SK-N-SH (cell line): Measurements from ENCODE around the gene ARHGAP42. TPM values are rescaled to one million over a fixed set of nuclear protein-coding genes. Genes with fewer than 3 reads are reported as not detected.

Experiments
- CTCF ChIA-PET: fragments of 300-600, 350-600 bp; formaldehyde crosslinking; extraction: SDS; loops from one replicate; lab custom pipeline; 2021; lab: Yijun Ruan, JAX
- POLR2A ChIA-PET: fragments of 350-600 bp; sonication (Branson Sonifier 250); formaldehyde crosslinking; extraction: SDS; loops from one replicate; lab custom pipeline; 2020; ENCODE audit warnings: antibody characterized with exemption, inconsistent platforms; lab: Yijun Ruan, JAX
- DNase-seq: peaks from one replicate; pipeline ENCODE4 v3.0.0; 2012
- H2AFZ ChIP-seq: fragments of 200-600 bp; sonication (generic); 2 replicates; pipeline ENCODE4 v1.8.1; 2016; ENCODE audit warnings: antibody characterized with exemption, mild to moderate bottlenecking, low read depth
- H3F3A ChIP-seq: fragments of 200-600 bp; sonication (generic); replicated peaks from 2 replicates; pipeline ENCODE3; 2016; ENCODE audit warnings: antibody characterized with exemption, mild to moderate bottlenecking; ENCODE audit not compliant: insufficient read depth
- H3K27ac ChIP-seq, 2 experiments: fragments of 200-500 bp in 1 of 2; fragments of 200-600 bp in 1 of 2; sonication (Bioruptor generic) in 1 of 2; sonication (generic), shearing (Covaris generic) in 1 of 2; 2 replicates each; pipeline versions ENCODE4 v1.5.1 to v1.6.1; 2014 to 2016; ENCODE audit warnings: low read depth in 2 of 2, inconsistent platforms in 1 of 2, low read length in 1 of 2, mild to moderate bottlenecking in 1 of 2, mixed read lengths in 1 of 2
- H3K27me3 ChIP-seq: fragments of 200-600 bp; sonication (generic), shearing (Covaris generic); 2 replicates; pipeline ENCODE4 v1.6.1; 2016; ENCODE audit warnings: mixed run types; ENCODE audit not compliant: insufficient read depth
- H3K36me3 ChIP-seq, 2 experiments: fragments of 200-500 bp in 1 of 2; fragments of 200-600 bp in 1 of 2; sonication (Bioruptor generic) in 1 of 2; sonication (generic) in 1 of 2; replicated peaks in 1 of 2; 2 replicates each; pipeline versions ENCODE3 to v1.5.1; 2014 to 2016; ENCODE audit warnings: low read length in 1 of 2, mild to moderate bottlenecking in 1 of 2; ENCODE audit not compliant: insufficient read depth in 2 of 2, control insufficient read depth in 1 of 2
- H3K4me1 ChIP-seq, 2 experiments: fragments of 200-500 bp in 1 of 2; fragments of 200-600 bp in 1 of 2; sonication (Bioruptor generic) in 1 of 2; sonication (generic), shearing (Covaris generic) in 1 of 2; 2 replicates each; pipeline versions ENCODE4 v1.5.1 to v1.6.1; 2014 to 2016; ENCODE audit warnings: low read depth in 1 of 2, low read length in 1 of 2, mixed run types in 1 of 2; ENCODE audit not compliant: insufficient read depth in 2 of 2, control insufficient read depth in 1 of 2
- H3K4me2 ChIP-seq: fragments of 200-600 bp; sonication (generic), shearing (Covaris generic); 2 replicates; pipeline ENCODE4 v1.6.1; 2017; ENCODE audit warnings: mixed run types
- H3K4me3 ChIP-seq, 2 experiments: fragments of 200-500 bp in 1 of 2; fragments of 200-600 bp in 1 of 2; sonication (Bioruptor generic) in 1 of 2; sonication (generic), shearing (Covaris generic) in 1 of 2; 2 replicates each; pipeline versions ENCODE4 v1.5.1 to v1.8.1; 2014 to 2016; ENCODE audit warnings: low read depth in 2 of 2, inconsistent platforms in 1 of 2, low read length in 1 of 2, mild to moderate bottlenecking in 1 of 2, mixed read lengths in 1 of 2, moderate library complexity in 1 of 2
- H3K79me2 ChIP-seq: fragments of 200-600 bp; sonication (generic); 2 replicates; pipeline ENCODE4 v1.8.1; 2017; ENCODE audit warnings: mild to moderate bottlenecking; ENCODE audit not compliant: insufficient read depth
- H3K9ac ChIP-seq: fragments of 200-600 bp; sonication (generic); 2 replicates; pipeline ENCODE4 v1.6.1; 2017; ENCODE audit warnings: mixed run types
- H3K9me2 ChIP-seq: fragments of 200-600 bp; sonication (generic); 2 replicates; pipeline ENCODE4 v1.6.1; 2017; ENCODE audit warnings: mixed run types
- H3K9me3 ChIP-seq: fragments of 200-600 bp; sonication (generic); 2 replicates; pipeline ENCODE4 v1.6.1; 2017; ENCODE audit warnings: mixed run types, mild to moderate bottlenecking, moderate library complexity
- H4K20me1 ChIP-seq: fragments of 200-600 bp; sonication (generic); 2 replicates; pipeline ENCODE4 v1.6.1; 2017; ENCODE audit warnings: mild to moderate bottlenecking, mixed run types; ENCODE audit not compliant: insufficient read depth
- CHD2 ChIP-seq: fragments of 150-350 bp; IDR thresholded peaks from 2 replicates; pipeline ENCODE4 v1.6.1; 2018; ENCODE audit warnings: low read length; ENCODE audit not compliant: partially characterized antibody
- FOSL2 ChIP-seq: IDR thresholded peaks from 2 replicates; pipeline ENCODE4 v1.4.0; 2012; ENCODE audit warnings: low read depth, mild to moderate bottlenecking, moderate library complexity, borderline replicate concordance
- FOXJ3 ChIP-seq: sonication (generic); formaldehyde crosslinking; IDR thresholded peaks from 2 replicates; pipeline ENCODE4 v1.5.1; 2020; ENCODE audit warnings: mild to moderate bottlenecking, missing genetic modification reagents
- FOXM1 ChIP-seq: IDR thresholded peaks from 2 replicates; pipeline ENCODE4 v1.4.0; 2012; ENCODE audit warnings: low read depth, mild to moderate bottlenecking
- GABPA ChIP-seq: IDR thresholded peaks from 2 replicates; pipeline ENCODE4 v1.4.0; 2012; ENCODE audit warnings: low read depth, mild to moderate bottlenecking
- GATA2 ChIP-seq: sonication (generic); formaldehyde crosslinking; IDR thresholded peaks from 2 replicates; pipeline ENCODE4 v1.5.0; 2020; ENCODE audit warnings: mild to moderate bottlenecking, missing genetic modification reagents
- JUND ChIP-seq: IDR thresholded peaks from 2 replicates; pipeline ENCODE4 v1.4.0; 2012
- MEF2A ChIP-seq: IDR thresholded peaks from 2 replicates; pipeline ENCODE4 v1.4.0; 2012; ENCODE audit warnings: low read depth, borderline replicate concordance
- MXI1 ChIP-seq: IDR thresholded peaks from 2 replicates; pipeline ENCODE4 v1.6.1; 2012; ENCODE audit warnings: mild to moderate bottlenecking, low read depth, low read length, improper control_type of control experiment
- RXRA ChIP-seq: IDR thresholded peaks from 2 replicates; pipeline ENCODE4 v1.4.0; 2012; ENCODE audit warnings: low read depth, mild to moderate bottlenecking, borderline replicate concordance
- SIN3A ChIP-seq: IDR thresholded peaks from 2 replicates; pipeline ENCODE4 v1.6.1; 2012; ENCODE audit warnings: low read depth, mild to moderate bottlenecking, low read length, moderate library complexity, borderline replicate concordance
- TAF1 ChIP-seq: IDR thresholded peaks from 2 replicates; pipeline ENCODE4 v1.6.1; 2012; ENCODE audit warnings: low read depth, mild to moderate bottlenecking, low read length, moderate library complexity, borderline replicate concordance
- TCF12 ChIP-seq: IDR thresholded peaks from 2 replicates; pipeline ENCODE4 v1.4.0; 2012
- TEAD4 ChIP-seq: IDR thresholded peaks from 2 replicates; pipeline ENCODE4 v1.4.0; 2012; ENCODE audit warnings: mild to moderate bottlenecking, borderline replicate concordance; ENCODE audit not compliant: insufficient read depth
- YY1 ChIP-seq: IDR thresholded peaks from 2 replicates; pipeline ENCODE4 v1.4.0; 2012; ENCODE audit warnings: low read depth, mild to moderate bottlenecking
- ZBTB33 ChIP-seq: IDR thresholded peaks from 2 replicates; pipeline ENCODE4 v1.4.0; 2012; ENCODE audit warnings: low read depth, borderline replicate concordance
- WGBS: methylation state at CpG from one replicate; pipeline ENCODE4 v1.1.6; 2017; ENCODE audit warnings: low lambda C conversion rate; 5-methylcytosine and 5-hydroxymethylcytosine counted together
- polyA plus RNA-seq, 3 experiments: library from polyadenylated mRNA; depleted of rRNA; stranded (reverse); fragments of >200 nt; gene quantifications; 2 replicates each; pipeline ENCODE4 v1.2.3, GENCODE V29; 2012
- TF ChIP-seq, protein P1 (sequence below): IDR thresholded peaks from 2 replicates; pipeline ENCODE4 v1.6.1; 2012; ENCODE audit warnings: mild to moderate bottlenecking, low read depth, low read length, moderate library complexity

ARHGAP42 gene
- polyA plus RNA-seq, 1 of the 3 experiments (the other 2 are of a cell fraction) = 0.02 TPM

- Histone ChIP-seq H3K36me3 (no peaks in the 10 kb centered on the region), H3K4me1 (no peaks in the 10 kb centered on the region), H3K4me3 (no peak overlapping the region), H3K27ac (no peak overlapping the region), H3K27me3 (no peaks in the 10 kb centered on the region; the same call in 1 of the 2 replicates), H3F3A (no peaks in the 10 kb centered on the region), H3K79me2 (no peaks in the 10 kb centered on the region), H3K4me2 (no peak overlapping the region), H3K9me2 (no peaks in the 10 kb centered on the region), H3K9ac (no peak overlapping the region), H3K9me3 (no peaks in the 10 kb centered on the region), H2AFZ (no peak overlapping the region), H4K20me1 (no peaks in the 10 kb centered on the region)
- CTCF ChIA-PET = no interaction called here
- WGBS = 19% methylated on average over 3 of the region's 3 CpGs
- no peak for DNase-seq
- TF ChIP-seq JUND (no peak), MXI1 (no peak), FOXJ3 (CRISPR knock-in tag) (no peak), YY1 (no peak), MEF2A (no peak), SIN3A (no peak)
- POLR2A ChIA-PET = no interaction called here
Measured at GRCh38 chr11:100774859-100775258, 87.8 kb downstream of the ARHGAP42 start.

DNA sequence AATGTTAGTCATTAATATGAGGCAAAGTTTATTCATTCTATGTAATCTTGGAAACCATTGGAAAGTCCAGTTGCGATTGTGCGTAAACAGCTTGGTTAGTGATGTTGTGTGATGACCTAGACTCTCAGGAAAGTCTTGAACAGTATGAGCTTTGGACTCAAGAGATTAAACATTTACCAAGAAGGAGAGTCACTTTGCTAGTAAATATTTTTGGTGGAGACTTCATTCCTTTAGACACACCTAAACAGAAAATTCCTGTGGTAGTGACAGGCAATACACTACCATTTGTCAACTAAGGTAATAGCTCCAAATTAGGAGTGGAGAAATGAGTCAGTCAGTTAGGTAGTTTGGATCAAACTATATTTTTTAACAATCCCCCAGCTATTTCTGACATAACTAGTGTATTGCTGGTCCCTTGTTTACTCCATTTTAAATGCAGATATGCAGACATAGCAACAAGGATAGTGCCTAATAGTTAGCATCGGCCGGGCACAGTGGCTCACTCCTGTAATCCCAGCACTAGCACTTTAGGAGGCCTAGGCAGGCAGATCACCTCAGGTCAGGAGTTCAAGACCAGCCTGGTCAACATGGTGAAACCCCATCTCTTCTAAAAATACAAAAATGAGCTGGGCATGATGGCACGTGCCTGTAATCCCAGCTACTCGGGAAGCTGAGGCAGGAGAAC, 89.3 kb downstream of the ARHGAP42 start:
- Histone ChIP-seq H3K36me3 (no peaks in the 10 kb centered on the region), H3K9ac (no peak overlapping the region), H3K4me1 (no peaks in the 10 kb centered on the region), H3F3A (no peaks in the 10 kb centered on the region), H3K4me3 (no peak overlapping the region), H2AFZ (no peak overlapping the region), H3K79me2 (no peaks in the 10 kb centered on the region), H3K9me3 (no peaks in the 10 kb centered on the region), H3K27me3 (no peaks in the 10 kb centered on the region; the same call in 1 of the 2 replicates), H3K9me2 (no peaks in the 10 kb centered on the region), H3K4me2 (no peak overlapping the region), H3K27ac (no peak overlapping the region), H4K20me1 (no peaks in the 10 kb centered on the region)
- no peak for DNase-seq
- POLR2A ChIA-PET = no interaction called here
- 38% methylated on average over 6 of the region's 6 CpGs for WGBS
- CTCF ChIA-PET = no interaction called here
- TF ChIP-seq TCF12 = no peak

- H2AFZ ChIP-seq = no peak overlapping the region
- ChIA-PET CTCF (no interaction called here), POLR2A (no interaction called here)
- H3K27ac ChIP-seq = no peak overlapping the region
- H3K4me2 ChIP-seq = no peak overlapping the region
- no peaks in the 10 kb centered on the region for H3K9me2 ChIP-seq
- no peak for DNase-seq
- no peaks in the 10 kb centered on the region for H3K36me3 ChIP-seq
- H3K27me3 ChIP-seq = no peaks in the 10 kb centered on the region; the same call in 1 of the 2 replicates
- no peak overlapping the region for H3K9ac ChIP-seq
- no peak overlapping the region for H3K4me3 ChIP-seq
- no peaks in the 10 kb centered on the region for H3K4me1 ChIP-seq
- H3K9me3 ChIP-seq = no peaks in the 10 kb centered on the region
- H3K79me2 ChIP-seq = no peaks in the 10 kb centered on the region
- H4K20me1 ChIP-seq = no peaks in the 10 kb centered on the region
- no peaks in the 10 kb centered on the region for H3F3A ChIP-seq
- TF ChIP-seq FOSL2 (no peak), TCF12 (no peak), ZBTB33 (no peak), CHD2 (no peak), RXRA (no peak), SIN3A (no peak), MEF2A (no peak), GATA2 (CRISPR knock-in tag) (no peak), MXI1 (no peak), FOXJ3 (CRISPR knock-in tag) (no peak), TAF1 (no peak), FOXM1 (no peak), TEAD4 (no peak), GABPA (no peak), YY1 (no peak)
- TF ChIP-seq, protein P1, sequence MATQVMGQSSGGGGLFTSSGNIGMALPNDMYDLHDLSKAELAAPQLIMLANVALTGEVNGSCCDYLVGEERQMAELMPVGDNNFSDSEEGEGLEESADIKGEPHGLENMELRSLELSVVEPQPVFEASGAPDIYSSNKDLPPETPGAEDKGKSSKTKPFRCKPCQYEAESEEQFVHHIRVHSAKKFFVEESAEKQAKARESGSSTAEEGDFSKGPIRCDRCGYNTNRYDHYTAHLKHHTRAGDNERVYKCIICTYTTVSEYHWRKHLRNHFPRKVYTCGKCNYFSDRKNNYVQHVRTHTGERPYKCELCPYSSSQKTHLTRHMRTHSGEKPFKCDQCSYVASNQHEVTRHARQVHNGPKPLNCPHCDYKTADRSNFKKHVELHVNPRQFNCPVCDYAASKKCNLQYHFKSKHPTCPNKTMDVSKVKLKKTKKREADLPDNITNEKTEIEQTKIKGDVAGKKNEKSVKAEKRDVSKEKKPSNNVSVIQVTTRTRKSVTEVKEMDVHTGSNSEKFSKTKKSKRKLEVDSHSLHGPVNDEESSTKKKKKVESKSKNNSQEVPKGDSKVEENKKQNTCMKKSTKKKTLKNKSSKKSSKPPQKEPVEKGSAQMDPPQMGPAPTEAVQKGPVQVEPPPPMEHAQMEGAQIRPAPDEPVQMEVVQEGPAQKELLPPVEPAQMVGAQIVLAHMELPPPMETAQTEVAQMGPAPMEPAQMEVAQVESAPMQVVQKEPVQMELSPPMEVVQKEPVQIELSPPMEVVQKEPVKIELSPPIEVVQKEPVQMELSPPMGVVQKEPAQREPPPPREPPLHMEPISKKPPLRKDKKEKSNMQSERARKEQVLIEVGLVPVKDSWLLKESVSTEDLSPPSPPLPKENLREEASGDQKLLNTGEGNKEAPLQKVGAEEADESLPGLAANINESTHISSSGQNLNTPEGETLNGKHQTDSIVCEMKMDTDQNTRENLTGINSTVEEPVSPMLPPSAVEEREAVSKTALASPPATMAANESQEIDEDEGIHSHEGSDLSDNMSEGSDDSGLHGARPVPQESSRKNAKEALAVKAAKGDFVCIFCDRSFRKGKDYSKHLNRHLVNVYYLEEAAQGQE = no peak
Measured at GRCh38 chr11:100777103-100777502, 90.0 kb downstream of the ARHGAP42 start.
